CMK (cell line): ENCODE results near the gene ASCC3.

Source experiments
- DNase-seq: peaks from one replicate; pipeline ENCODE4 v3.0.0-alpha.2; 2010; ENCODE audit warnings: low read depth

Gene ASCC3

DNA sequence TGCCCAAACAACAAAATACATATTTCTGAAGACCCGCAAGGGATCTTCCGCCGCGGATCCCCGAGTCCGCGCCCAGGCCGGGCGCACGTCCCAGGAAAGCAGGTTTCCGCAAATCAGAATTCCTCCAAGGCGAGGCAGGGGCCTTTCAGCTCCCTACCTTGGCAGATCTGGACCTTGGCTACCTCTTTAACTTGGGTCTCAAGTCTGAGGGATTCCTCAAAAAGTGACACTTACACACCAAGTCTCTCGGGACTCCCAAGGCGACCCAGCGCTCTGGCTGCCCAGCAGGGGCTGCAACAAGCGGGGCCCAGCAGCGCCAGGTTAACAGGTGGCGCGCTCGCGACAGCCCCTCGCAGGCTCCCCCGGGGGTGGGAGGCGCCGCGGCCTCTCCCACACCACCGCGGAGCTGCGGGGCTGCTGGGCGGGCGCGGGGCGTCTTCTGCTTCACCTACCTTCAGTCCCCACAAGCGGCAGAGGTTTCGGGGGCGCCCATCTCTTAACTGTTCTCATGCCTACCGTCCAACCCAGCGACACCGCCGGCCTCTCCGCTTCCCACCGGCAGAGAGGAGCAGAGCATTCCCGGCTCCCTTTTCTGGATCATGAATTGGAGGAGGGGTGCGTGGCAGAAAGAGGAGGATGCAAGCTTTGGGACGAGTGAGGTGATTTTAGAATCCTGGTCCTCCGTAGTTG, 416.8 kb downstream of the ASCC3 start:
- DNase-seq, result no peak

DNA sequence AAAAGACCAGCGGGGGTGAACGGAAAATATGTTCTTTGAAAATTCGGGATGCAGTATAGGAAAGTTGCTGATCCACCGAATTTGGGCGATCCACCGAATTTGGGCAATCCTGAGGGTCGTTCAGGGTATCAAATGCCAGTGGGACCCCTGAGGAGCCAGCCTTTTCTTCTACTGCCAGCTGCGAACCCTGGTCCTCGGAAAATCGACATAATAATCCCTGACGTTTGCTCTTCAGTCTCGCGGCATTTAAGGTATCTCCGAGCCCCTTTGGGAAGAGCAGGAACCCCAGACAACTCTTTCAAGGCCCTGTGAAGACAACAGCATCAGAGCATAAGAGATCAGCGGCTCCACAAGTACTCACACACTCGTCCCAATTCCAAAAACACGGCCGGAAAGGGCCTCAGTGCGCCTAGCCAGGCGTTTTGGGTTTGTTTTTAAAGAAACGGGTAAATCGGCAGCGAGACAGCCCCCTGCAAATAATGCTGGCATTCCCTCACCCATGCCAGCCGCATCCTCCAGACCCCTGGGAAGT, 417.4 kb downstream of the ASCC3 start:
- no peak for DNase-seq

DNA sequence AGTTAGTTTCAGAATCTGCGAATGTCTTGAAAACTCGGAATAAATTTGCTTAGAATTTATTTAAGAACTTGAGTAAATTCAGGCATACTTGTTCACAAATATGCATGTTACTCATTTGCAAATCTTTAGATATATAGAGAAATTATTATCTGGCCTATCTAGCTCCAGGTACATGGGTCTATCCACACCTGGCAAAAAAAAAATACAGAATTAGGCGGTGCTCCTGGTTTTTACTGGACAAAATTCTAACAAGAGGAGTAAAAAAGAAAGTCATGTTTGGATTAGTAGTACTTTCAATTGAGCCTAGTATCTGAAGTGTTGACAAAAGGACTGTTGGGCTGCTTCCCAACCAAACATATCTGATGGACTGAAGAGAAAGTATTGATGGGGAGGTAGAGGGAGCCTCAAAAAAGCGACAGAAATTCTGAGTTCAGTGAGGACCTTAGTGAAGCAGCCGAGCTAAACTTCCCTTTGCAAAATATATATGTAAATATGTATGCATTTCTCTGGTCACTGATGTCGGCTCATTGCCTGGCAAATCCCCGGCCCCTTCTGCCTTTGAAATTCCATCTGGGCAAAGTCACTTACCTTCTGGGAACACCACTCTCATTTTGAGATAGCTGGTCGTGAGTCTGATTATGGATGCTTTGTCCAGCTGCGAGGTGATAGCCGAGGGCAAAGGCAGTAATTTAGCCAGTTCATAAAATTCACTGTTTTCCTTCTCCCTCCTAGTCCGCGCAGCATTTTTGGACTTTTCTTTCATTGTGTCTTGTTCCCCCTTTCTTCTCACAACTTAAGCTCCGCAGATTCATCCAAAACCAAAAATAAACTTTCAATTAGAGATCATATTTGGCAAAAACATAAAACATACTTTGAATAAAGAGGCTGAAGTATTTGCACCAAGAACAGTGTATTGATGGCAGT, 418.2 kb downstream of the ASCC3 start:
- DNase-seq, result no peak

DNA sequence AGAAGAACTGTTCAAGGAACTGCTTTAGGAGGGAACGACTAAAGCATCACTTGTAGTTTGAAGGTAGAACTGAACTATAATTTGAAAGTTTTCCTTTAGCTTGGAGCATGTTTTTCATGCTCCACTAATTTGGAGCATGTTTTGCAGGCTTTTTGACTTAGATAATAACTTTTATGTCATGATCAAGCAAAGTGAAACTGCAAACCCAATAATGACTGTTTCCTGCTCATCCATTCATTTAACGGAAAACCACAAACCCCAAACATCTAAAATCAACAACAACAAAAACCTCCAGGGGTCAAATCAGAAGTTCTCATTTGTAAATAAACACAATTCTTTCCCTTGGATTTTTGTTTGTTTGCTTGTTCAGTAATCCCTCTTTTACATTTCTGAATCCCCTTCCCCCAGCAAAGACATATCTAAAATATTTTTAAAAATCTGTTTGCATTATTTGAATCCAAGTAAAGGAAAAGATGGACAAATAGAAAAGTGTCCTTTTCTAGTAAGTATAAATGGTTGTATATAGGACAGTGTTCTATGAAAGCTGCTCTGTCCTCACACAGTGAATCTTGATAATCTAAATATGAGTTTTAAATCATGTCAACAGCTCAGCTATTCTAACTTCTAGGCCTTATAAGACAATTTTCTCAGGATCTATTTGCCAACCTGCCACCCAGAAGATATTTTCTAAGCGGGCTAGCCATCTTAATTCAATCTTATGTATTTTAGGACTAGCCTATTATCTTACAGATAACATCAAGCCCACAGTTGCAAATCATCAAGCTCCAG, 419.0 kb downstream of the ASCC3 start:
- DNase-seq, result no peak

DNA sequence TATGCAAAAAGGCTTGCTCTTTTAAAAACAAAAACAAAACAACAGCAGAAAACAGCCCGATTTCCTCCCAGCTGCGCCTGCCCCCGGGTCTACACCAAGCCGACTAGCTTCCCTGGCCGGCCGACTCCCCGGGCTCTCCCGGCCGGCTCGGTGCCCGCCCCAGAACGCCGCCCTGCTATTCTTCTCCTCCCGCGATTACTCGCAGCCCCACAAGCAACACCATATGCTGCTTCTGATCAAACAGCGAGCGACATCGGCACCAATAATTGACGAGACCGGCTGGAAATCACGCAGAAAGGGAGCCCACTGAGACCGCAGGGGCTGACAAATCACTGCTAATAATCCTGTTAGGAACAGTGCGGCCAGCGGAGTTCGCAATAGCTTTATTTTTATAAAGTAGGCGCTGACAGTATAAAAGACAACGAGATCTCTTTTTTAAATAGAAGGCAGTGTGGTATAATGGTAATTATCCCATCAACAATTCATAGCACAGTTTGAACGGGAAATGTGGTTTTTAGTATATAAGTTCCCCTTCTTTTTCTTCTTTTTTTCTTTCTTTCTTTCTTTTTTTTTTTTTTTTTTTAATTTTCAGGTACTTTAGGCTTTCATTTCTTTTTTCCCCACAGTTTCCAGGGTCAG, 419.7 kb downstream of the ASCC3 start:
- no peak for DNase-seq

DNA sequence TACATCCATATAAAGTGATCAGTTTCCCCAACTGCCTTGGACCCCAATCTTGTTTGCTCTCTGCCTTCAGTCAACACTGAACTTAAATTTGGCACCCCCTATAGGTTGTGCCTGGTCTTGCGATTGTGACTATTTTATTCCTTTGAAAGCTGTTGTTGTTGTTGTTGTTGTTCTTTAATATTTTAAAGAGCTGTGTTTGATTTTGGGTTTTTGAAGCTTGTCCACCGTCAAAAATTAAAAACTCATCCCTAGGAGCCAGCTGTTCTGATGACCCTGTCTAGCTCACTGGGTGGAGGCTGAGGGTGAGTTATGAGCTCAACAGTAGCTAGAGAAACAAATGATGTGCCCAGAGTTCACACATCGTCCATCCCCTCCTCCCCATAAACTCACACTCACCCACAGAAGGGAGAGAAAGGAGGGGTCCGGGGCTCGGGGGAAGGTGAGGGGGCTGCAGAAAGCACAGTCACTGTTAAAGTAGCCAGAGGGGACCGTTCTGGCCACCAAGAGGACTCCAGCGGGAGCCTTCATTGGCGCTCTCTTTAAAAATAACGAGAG, 420.4 kb downstream of the ASCC3 start:
- DNase-seq, result no peak

DNA sequence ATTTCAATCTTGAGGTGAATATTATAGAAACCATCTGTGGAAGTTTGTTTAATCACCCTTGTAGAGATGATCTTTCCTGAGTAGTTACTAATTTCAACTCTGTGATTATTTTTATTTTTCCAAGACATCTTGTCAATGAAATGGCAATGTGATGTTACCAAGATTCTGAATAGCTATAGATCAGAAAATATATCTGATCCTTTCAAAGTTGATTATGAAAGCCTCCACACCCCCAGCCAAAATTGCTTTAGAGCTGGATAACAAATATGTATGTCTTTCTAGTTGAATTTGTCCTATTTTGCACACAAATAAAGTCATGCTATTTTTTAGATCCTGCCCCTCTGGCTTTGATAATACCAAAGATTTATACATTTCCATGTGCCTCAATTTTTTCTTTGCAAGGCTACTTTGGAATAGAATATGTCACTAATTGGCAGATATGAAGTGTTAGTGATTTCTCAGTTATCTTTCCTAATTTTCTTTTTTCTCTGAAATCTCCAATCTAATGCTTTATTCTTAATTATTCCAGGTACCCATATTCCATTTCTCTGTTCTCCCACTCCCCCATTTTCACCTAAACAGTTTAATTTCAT, 421.4 kb downstream of the ASCC3 start:
- DNase-seq, result no peak

DNA sequence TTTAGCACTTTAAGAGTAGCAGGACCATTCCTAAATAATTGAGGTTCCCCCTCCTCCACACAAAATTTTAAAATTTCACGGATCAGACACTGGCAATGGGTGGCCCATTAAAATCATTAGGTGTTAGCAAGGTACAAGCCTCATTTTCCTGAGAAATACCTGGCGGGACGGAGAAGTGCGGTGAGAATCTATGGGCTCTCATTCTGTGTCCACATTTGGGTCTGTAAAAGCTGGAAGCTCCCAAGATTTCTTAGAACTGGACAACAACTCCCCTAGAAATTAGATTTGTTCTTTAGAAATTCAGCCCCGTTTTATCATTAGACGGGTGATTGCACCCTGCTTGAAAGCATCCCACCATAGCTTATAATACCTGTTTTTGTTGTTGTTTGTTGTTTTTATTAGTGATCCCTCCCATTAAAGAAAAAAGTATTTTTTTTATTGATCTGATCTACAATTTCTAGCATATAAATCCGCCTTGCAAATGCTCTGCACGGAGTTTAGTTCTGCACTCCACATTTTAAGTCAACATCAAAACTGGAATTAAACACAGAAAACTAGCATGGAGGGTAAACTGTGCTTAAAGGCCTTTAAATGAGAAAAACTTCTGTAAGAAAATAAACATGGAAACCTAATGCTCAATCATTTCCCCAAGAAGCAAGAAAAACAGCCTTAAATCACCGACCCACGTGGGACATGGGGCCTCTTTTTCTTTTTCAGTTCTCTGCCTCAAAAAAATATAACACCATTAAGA, 422.1 kb downstream of the ASCC3 start:
- DNase-seq, result no peak
